GM21723 (cell line): ENCODE measurements around the gene DOCK1.

Experiments used
- ATAC-seq: cut with Tn5 transposase; IDR thresholded peaks from one replicate; pipeline ENCODE4 v1.9.1; 2021; ENCODE audit warnings: mild to moderate bottlenecking, moderate library complexity; ENCODE audit not compliant: unreplicated experiment

DOCK1 gene

DNA sequence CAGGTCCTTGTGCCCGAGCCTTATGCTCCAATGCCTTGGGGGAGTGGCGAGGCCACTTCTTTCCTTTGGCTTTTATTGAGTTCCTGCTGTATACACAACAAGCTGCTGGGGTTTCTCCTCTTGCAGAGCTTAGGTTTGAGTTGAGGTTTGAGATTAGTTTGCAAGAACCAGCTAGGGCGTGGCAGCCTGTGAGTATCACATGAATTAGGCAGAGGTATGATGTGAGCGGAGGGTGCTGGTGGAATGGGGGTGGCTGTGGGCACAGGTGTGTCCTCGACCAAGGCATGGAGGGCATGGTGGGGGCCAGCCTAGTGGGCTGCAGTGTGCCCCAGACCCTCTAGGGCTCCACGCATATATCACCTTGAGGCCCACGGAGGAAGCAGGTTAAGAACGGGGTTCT lies 123.3 kb downstream of the DOCK1 start:
- no peak for ATAC-seq

DNA sequence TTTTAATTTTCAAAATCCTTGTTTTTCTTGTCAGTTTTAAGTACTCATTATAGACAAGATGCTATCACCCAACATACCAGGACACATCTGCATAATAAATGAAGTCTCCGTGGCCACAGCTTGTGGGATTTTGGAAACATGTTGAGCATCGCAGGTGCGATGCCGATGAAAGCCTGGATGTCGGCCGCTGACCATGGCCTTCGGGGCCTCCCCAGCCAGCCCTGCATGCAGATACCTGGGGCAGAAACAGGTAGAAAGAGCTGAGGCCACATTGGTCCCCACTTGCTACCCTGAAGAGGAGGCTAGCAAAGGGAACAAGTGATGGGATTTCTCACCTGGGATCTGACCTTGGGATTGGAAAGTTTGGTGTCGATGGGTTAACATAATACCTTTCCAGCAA lies 123.8 kb downstream of the DOCK1 start:
- ATAC-seq = no peak

DNA sequence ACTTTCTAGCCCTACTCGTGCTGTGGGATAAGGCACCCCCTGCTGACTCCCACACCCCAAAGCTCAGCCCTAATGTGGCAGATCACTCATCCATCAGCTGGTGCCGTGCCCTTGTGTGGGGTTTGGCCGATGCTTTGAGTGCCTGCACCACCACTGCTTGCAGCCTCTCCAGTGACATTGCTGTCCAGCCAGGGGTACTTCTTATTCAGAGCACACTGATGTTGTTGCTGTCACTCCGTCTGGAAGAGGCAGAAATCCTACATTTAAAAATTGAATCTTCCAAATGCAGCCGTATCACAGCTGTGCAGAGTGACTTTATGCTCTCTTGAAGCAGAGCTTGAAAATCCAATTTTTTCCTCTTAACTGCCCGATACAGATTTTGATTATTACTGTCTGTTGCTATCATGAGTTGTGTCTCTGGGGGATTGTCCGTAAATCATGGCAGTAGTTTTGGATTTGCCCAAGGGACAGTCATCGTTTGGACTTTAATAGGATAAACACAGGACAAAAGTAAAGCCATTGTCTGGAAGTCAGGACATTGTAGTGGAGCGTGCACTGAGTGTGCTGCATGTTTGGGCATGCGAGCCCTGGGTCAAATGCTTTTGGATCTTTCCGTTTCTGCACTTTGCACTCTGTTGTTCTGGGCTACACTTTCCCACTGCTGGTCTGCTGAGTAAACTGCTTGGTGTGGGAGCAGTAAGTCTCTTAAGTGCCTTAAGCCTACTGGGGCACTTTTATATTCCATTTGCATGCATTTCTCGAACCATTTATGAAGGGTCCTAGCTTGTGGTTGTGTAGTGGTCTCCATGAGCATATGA lies 128.2 kb downstream of the DOCK1 start:
- ATAC-seq = no peak

DNA sequence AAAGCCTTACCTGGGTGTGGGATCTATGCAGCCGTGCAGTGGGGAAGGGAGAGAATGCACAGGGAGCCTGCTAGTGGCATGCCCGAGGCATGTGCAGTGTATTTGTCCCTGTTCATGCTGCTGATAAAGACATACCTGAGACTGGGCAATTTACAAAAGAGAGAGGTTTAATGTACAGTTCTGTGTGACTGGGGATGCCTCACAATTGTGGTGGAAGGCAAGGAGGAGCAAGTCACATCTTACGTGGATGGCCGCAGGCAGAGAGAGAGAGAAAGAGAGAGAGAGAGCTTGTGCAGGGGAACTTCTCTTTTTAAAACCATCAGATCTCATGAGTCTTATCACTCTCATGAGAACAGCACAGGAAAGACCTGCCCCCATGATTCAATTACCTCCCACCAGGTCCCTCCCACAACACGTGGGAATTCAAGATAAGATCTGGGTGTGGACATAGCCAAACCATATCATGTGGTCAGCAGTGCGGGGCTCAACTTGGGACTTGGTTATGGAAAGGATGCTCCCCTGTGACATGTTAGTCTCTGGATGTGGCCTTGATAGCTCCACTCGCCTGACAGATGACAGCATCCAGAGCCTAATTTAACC lies 128.9 kb downstream of the DOCK1 start:
- ATAC-seq = no peak

DNA sequence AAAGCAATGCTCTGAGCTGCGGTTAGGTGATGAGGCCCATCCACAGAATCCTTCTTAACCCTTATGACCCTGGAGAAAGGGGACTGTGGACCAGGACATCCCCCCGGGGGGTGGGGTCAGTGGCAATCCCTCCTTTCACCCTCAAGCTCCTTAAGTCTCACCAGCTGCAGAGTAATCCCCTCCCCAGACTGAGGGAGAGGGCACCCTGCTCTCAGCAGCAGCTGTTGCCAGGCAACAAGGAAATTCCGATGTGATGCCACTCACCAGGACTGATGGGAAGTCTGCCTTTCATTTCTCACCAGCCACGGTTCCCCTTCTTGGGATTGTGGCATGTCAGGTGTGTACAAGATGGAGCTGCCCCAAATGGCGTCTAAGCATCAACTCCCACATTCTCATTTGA lies 129.6 kb downstream of the DOCK1 start:
- ATAC-seq = no peak

DNA sequence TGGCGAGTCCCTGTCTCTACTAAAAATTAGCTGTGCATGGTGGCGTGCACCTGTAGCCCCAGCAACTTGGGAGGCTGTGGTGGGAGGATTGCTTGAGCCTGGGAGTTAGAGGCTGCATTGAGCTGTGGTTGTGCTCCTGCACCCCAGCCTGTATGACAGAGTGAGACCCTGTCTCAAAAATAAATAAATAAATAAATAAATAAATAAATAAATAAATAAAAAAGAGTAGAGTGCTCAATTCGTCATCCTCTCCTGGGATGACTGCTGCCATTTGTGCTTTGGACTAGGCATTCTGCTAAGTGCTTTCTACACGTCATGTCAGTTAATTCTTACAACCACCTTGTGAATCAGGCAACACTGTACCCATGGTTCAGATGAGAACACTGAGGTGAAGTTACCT lies 130.6 kb downstream of the DOCK1 start:
- ATAC-seq = no peak

DNA sequence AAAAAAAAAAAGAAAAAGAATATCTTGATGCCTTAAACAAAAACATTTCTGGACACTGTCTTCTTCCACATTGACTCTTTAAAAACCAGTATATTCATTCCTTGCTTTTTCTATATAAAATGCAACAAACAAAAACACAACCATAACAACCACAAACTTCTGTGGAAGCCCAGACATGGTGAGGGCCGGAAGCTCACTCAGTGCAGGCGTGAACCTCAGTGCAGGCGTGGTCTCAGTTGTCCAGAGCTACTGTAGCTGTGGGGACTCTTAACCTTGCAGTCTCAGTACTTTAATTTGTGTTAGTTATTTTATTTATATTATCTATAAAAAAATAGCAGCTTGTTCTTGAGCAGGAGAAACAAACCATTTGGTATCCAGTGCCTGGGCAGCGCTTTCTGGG lies 131.8 kb downstream of the DOCK1 start:
- ATAC-seq = no peak

DNA sequence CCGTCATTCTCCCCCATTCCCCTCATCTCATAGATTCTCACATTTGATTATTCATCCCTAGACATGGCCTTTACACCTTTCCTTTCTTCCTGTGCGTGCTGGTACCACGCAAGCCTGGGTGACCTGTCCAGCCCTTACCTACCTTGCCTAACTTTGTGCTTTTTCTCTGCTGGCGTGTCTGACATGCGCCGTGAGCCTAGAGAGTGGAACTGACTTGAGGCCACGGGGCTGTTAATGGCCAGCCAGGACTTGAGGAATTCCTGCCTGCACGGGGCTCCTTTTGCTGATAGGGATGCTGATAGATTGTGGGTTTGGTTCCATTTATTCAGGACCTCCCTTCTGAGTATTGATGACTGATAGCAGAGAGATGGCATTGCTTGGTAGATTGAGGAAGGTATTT lies 134.2 kb downstream of the DOCK1 start:
- ATAC-seq = no peak

DNA sequence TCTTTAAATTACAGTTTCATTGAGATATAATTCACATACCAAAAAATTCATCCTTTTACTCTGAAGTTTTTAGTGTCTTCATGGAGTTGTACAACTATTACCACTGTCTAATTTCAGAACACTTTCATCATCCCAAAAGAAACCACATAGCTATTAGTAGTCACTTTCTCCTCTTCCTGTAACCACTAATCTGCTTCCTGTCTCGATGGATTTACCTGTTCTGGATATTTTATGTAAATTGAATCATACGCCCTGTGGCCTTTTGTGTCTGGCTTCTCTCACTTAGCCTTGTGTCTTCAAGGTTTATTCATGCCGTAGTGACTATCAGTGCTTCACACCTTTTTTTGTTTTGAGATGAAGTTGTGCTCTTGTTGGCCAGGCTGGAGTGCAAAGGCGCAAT lies 135.5 kb downstream of the DOCK1 start:
- no peak for ATAC-seq

DNA sequence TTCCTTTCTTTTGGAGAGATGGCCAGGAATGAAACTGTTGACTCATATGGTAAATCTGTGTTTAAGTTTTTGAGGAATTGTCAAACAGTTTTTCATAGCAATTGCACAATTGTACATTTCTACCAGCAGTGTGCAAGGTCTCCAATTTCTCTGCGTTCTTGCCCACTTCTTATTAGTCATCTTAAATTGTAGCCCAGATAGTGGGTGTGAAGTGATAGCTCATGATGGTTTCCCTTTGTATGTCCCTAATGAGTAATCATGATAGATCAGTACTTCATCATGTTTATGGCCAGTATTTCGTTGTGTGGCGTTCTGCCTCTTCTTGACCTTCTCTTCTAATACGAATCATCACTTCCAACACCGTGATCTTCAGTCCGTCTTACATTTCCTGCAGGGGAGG lies 136.3 kb downstream of the DOCK1 start:
- ATAC-seq = no peak

DNA sequence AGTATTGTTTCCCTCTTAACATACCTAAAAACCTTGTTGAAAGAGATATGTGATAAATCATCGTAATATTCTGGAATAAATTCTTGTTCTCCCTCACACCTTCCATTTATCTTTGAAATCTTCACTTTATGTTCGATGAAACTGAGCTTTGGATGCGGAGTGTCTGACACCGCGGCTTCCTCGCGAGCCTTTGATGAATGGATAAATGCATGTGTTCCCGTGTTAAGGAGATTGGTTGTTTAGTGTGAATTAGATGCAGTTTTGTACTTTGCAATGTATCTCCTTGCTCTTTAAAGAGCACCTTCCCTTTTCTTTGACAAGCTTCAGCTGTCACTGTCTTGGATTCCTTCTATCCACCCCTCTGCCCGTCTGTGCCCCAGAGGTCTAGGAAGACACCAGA lies 138.1 kb downstream of the DOCK1 start:
- no peak for ATAC-seq

DNA sequence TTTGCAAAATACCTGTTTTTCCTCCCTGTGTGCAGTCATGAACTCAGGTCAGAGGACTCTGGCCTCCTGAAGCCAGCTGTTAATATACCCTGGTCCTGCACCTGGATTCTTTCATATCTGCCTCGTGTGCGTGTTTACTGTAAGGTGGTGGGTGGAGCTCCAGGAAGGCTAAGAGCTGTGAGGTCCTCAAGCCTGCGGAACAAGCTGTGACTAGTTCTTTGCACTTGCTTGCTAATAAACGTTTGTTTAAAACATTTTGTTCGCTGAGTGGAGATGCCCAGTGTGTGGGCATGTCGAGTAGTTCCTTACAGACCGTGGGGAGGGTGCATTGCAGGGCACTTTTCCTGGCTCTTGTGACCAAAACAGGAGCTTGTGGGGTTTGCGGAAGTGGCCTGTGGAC lies 139.0 kb downstream of the DOCK1 start:
- ATAC-seq = no peak

DNA sequence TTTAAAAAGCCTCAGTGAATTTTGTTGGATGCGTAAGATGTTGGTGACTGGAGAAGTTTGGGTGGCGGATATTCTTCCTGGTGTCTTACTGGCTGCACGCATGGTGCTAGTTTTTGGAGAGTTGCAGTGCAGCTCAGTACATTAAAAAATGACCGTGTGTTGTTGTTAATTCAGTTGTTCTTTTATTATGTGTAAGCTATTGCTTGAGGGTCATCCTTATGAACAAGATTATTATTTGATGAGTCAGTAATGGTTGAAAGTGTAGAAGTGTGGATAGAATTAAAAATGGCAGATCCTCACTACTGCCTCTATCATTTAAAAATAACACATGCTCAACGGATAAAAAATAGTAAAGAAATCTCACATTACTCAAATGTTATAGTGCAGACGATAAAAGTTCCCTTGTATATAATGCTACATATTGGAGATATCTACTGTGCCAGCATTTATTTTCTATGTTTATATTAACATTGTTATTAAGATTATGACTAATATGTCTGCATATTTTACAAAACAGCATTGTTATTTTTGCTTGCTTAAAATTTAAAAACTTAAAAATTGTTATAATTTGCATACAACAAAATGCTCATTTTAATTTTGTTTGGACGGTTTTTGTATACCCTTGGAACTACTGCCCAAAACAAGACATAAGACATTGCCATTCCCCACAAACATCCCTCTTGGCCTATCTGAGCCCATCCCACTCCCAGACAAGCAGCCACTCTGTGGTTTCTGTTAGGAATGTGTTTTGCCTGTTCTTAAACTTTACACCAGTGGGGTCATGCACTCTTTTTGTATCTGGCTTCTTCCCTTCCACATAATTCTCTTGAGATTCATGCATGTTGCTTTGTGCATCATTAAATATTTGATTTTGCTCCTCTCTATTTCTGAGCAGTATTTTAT lies 142.0 kb downstream of the DOCK1 start:
- ATAC-seq = no peak

DNA sequence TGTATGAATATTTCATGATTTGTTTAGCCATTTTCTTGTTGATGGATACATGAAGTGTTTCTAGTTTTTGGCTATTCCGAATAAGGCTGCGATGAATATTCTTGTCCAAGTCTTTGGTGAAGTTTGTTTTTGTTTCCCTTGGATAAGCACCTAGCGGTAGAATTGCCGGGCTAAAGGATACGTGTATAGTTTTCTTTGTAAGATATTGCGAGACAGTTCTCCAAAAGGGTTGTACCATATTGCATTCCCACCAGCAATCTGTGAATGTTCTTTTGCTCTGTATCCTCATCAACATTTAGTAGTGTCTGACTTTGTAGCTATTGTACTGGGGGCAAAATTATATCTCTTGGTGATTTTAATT lies 142.6 kb downstream of the DOCK1 start:
- ATAC-seq = no peak

DNA sequence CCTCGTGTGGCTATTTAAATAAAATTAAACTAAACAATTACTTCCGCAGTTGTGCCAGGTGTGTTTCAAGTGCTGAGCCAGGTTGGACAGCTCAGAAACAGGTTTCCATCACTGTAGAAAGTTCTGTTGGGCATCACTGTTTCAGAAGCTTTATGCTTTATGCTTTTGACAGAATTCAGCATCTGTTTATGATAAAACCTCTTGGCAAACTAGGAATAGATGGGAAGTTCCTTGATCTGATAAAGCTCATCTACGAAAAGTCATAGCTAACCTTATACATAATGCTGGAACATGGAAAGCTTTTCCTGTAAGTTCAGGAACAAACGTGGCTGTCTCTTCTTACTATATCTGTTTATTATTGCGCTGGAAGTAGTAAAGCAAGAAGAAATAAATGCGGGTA lies 143.4 kb downstream of the DOCK1 start:
- no peak for ATAC-seq

DNA sequence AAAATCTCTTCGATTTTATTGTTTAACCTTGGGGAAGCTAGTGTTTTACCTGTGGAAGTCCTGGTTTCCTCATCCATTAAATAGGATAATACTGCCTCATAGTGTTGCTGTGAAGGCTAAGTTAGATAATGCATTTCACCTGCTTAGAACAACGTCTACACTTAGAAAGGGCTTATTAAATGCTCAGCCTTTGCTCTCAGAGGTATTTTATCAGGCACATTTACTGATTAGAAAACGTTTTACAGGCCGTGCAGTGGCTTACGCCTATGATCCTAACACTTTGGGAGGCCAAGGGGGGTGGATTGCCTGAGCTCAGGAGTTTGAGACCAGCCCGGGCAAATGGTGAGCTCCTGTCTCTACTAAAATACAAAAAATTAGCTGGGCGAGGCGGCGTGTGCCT lies 146.8 kb downstream of the DOCK1 start:
- no peak for ATAC-seq

DNA sequence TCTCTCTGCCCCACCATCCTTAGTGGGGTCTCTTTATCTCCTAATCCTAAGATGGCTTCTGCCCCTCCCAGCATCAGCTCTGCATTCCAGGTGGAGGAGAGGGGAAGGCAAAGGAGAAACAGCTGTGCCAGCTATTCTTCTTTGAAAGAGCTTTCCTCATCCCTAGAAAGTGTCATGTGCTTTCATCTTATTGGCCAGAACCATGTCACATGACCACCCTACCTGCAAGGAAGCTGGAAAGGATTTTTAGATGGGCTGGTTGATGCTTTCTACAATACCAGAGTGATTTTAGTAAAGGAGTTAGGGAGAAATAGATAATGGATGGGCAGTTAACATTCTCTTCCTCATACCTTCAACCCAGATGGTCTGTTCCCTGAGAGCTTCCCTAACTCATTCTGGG lies 150.0 kb downstream of the DOCK1 start:
- ATAC-seq = no peak

DNA sequence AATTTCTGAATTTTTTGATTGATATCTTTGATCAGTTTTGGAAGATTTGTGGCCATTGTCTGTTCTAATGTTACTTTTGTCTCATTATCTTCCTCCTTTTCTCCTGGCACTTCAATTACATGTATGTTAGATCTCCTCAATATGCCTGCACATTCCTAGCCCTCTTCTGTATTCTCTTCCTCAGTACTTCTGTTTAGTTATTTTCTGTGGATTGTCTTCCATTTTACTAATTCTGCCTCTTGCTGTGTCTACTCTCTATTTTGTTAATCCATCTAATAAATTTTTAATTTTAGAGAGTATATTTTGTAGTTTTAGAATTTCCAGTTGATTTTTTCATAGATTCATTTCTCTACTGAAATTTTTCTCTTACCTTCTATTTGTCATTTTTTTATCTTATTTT lies 154.1 kb downstream of the DOCK1 start:
- no peak for ATAC-seq

DNA sequence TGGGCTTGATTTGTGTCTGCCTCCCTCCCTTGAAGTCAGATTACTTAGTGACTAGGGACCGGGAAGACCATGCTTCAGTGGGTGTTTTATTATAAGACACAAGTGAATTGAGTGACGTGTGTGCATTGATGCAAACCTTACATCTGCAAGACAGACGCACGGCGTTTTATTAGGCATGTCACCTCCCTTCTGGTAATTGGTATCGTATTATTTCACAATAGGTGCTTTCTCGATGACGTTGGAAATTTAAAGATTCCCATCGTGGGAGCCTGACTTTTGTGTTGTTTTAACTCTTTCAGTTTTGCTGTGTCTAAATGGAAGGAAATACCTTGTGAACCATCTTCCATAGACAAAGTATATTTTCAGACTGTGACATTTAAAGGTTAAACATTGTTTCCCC lies 158.5 kb downstream of the DOCK1 start:
- no peak for ATAC-seq

DNA sequence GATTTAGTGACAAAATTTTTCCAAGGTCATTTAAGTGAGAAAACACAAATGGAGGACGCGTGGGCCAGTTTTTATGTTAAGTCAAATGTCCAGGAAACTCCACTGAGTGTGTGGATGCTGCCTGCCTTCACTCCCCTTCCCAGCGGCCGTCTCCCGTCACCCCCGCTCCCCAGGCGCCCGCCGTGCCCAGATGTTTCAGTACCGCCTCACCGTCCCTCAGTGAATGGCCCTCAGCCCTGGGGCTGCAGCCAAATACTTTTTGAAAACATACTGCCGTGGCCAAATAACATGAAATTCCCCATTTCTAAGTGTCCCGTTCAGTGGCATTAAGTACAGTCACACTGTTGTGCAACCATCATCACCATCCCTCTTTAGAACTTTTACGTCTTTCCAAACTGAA lies 159.2 kb downstream of the DOCK1 start:
- ATAC-seq = no peak

DNA sequence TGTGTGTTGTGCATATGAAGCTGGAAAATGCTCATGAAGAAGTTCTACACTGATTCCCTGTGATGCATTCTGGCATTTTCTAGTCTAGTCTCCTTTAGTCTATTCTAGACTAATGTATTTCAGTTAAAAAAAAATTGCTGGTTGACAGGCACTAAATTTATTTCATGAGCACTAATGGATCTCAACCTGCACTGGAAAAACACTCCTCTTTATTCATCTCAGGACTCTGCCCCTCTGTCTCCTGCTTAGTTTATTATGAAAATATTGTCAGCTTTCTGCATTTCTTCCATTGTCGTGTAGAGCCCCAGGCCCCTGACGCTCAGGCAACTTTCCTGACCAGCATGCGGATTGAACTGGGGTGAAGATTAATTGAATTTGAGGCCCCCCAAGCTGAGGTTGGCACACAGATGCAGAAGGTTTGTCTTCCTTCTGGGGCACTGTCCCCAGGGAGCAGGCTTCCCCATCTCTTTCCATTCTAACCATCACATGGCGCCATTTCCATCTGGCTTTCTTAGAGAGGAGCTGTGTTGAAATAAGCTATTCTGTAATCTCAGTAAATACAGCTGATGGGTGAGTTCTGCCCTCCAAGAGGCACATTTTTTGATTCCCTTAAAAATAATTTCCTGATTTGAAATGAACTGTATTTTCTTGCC lies 162.4 kb downstream of the DOCK1 start:
- no peak for ATAC-seq
